Karpas-422 (cell line): ENCODE measurements around the gene ATP8A1. TPM values are rescaled to one million over a fixed set of nuclear protein-coding genes. Genes with fewer than 3 reads are reported as not detected.
A peak's percentile ranks its signal among the peaks of the same experiment; 100 is the strongest.

ENCODE experiments used
- DNase-seq: peaks from one replicate; pipeline ENCODE4 v3.0.0-alpha.2; 2015
- H2AFZ ChIP-seq: fragments of 200-600 bp; sonication (generic); 2 replicates; pipeline ENCODE4 v1.6.1; 2014; ENCODE audit warnings: antibody characterized with exemption, low read length, mixed read lengths
- H3K27ac ChIP-seq: fragments of 200-600 bp; sonication (generic); 2 replicates; pipeline ENCODE4 v1.5.1; 2014; ENCODE audit warnings: mild to moderate bottlenecking, low read length, moderate library complexity
- H3K27me3 ChIP-seq: fragments of 200-600 bp; sonication (generic); 2 replicates; pipeline ENCODE4 v1.6.1; 2014; ENCODE audit warnings: low read length, mixed read lengths
- H3K36me3 ChIP-seq: fragments of 200-600 bp; sonication (generic); 2 replicates; pipeline ENCODE4 v1.6.1; 2014; ENCODE audit warnings: low read length, mixed read lengths; ENCODE audit not compliant: insufficient read depth
- H3K4me1 ChIP-seq: fragments of 200-600 bp; sonication (generic); 2 replicates; pipeline ENCODE4 v1.6.1; 2014; ENCODE audit warnings: mild to moderate bottlenecking, low read length, mixed read lengths
- H3K4me2 ChIP-seq: fragments of 200-600 bp; sonication (generic); 2 replicates; pipeline ENCODE4 v1.6.1; 2014; ENCODE audit warnings: low read length, low read depth, mild to moderate bottlenecking; ENCODE audit not compliant: poor library complexity, severe bottlenecking
- H3K4me3 ChIP-seq: fragments of 200-600 bp; sonication (generic); 2 replicates; pipeline ENCODE4 v1.5.1; 2014; ENCODE audit warnings: mild to moderate bottlenecking, antibody characterized with exemption, low read length, mixed read lengths
- H3K79me2 ChIP-seq: fragments of 200-600 bp; sonication (generic); 2 replicates; pipeline ENCODE4 v1.6.1; 2014; ENCODE audit warnings: mild to moderate bottlenecking, low read length, mixed read lengths
- H3K9ac ChIP-seq: fragments of 200-600 bp; sonication (generic); 2 replicates; pipeline ENCODE4 v1.6.0; 2014; ENCODE audit warnings: low read length
- H3K9me2 ChIP-seq: fragments of 200-600 bp; sonication (generic), shearing (Covaris generic); replicated peaks from 2 replicates; pipeline ENCODE4 v1.6.0; 2014; ENCODE audit warnings: mild to moderate bottlenecking, low read length, moderate library complexity; ENCODE audit not compliant: insufficient read depth
- H3K9me3 ChIP-seq: fragments of 300-700, 200-600 bp; sonication (generic); 2 replicates; pipeline ENCODE4 v1.6.1; 2014; ENCODE audit warnings: low read length, mixed read lengths
- H4K20me1 ChIP-seq: fragments of 200-600 bp; sonication (generic); 2 replicates; pipeline ENCODE4 v1.6.1; 2014; ENCODE audit warnings: mild to moderate bottlenecking, antibody characterized with exemption, low read length, low read depth; ENCODE audit not compliant: insufficient read depth
- total RNA-seq: library from RNA; depleted of rRNA; stranded (reverse); fragments of >200 nt; shearing (Covaris generic); gene quantifications from 2 replicates; pipeline ENCODE4 v1.2.3, GENCODE V29; 2014; ENCODE audit warnings: low replicate concordance

ATP8A1 gene
- total RNA-seq, 1 experiment from 2014 or later, result 67.2 TPM

DNA sequence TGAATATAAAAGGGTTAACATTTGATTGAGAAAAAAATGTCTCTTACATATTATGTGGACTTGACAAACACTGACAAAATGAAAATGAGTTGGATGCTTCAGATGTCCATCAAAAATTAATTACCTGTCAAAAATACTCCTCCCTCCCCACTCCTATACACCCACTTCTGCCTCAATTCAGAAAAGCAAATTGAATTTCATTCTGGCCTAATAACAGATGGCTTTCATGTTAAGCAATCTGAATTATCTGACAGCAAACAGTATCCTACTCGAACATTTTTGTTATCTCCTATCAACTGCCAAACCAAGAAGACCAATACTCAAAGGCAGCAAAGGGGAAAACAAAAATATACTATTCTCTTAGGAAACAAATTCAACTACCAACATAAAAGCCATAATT is 44.0 kb downstream of the ATP8A1 start:
- H3K36me3 ChIP-seq, result peaks cover 12% of the 10 kb centered on the region; the same call in 1 of the 2 replicates
- DNase-seq, result no peak
- H2AFZ ChIP-seq, result no peak overlapping the region

DNA sequence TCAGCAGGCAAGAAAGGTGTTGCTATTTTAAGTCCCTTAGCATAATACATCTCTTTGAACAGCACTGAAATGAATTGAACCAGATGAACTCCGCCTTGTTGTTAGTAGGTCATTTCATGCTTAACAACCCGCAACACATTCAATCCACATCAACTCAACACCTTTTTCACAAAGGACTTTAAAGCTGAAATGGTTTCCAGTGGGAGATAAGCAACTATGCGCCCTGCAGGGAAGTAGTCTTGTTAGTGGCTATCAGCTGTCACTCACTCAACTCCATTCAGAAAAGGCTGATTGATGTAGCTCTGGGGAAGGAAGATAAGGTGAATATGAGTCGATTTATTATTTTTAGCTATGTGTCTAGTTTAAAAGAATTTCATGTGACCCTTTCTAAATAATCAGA is 46.0 kb downstream of the ATP8A1 start:
- no peak for DNase-seq
- no peak overlapping the region for H3K9ac ChIP-seq
- H3K27ac ChIP-seq, result no peak overlapping the region
- peaks cover 15% of the 10 kb centered on the region; the same call in 1 of the 2 replicates for H3K36me3 ChIP-seq
- H3K9me3 ChIP-seq, result no peaks in the 10 kb centered on the region
- peaks cover 12% of the 10 kb centered on the region for H3K4me1 ChIP-seq
- H3K79me2 ChIP-seq, result peaks cover 30% of the 10 kb centered on the region
- no peaks in the 10 kb centered on the region for H3K27me3 ChIP-seq
- no peak overlapping the region for H2AFZ ChIP-seq
- H3K4me2 ChIP-seq, result no peak overlapping the region
- no peaks in the 10 kb centered on the region for H3K9me2 ChIP-seq
- no peak overlapping the region for H3K4me3 ChIP-seq
- H4K20me1 ChIP-seq, result no peaks in the 10 kb centered on the region

More for the DNA sequence above, 44.0 kb downstream of the ATP8A1 start:
- H3K79me2 ChIP-seq, result peaks cover 24% of the 10 kb centered on the region
- no peak overlapping the region for H3K4me2 ChIP-seq
- no peaks in the 10 kb centered on the region for H3K9me3 ChIP-seq
- H3K9ac ChIP-seq, result no peak overlapping the region
- no peak overlapping the region for H3K27ac ChIP-seq
- no peaks in the 10 kb centered on the region for H4K20me1 ChIP-seq
- no peak overlapping the region for H3K4me3 ChIP-seq
- H3K4me1 ChIP-seq, result peaks cover 12% of the 10 kb centered on the region
- no peaks in the 10 kb centered on the region for H3K27me3 ChIP-seq
- no peaks in the 10 kb centered on the region for H3K9me2 ChIP-seq

DNA sequence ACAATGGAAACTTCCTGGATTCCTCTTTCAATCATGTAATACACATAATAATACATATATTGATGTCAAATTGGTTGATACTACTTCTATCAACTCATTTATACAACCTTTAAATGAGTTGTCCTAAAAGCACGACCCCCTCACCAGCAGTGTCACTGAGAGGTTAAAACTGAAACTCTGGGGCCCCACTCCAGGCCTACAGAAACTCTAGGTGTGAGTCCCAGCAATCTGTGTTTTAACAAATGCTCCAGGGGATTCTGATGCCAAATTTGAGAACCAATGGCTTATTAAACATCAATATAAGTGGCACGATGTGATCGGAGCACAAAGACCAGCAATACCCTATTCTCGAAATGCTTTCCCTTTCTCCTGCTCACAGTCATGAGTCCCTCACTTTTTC is 47.9 kb downstream of the ATP8A1 start:
- no peaks in the 10 kb centered on the region for H3K27me3 ChIP-seq
- H3K79me2 ChIP-seq, result peaks cover 31% of the 10 kb centered on the region
- DNase-seq, result no peak
- peaks cover 12% of the 10 kb centered on the region for H3K4me1 ChIP-seq
- 0 out of 2 replicates have a peak, but pooled peaks cover 10% of the 10 kb centered on the region for H3K36me3 ChIP-seq
- H3K9me3 ChIP-seq, result no peaks in the 10 kb centered on the region
- H4K20me1 ChIP-seq, result no peaks in the 10 kb centered on the region
- H3K4me3 ChIP-seq, result no peak overlapping the region
- H3K9ac ChIP-seq, result no peak overlapping the region
- H3K9me2 ChIP-seq, result no peaks in the 10 kb centered on the region
- no peak overlapping the region for H3K4me2 ChIP-seq
- H3K27ac ChIP-seq, result no peak overlapping the region
- no peak overlapping the region for H2AFZ ChIP-seq

DNA sequence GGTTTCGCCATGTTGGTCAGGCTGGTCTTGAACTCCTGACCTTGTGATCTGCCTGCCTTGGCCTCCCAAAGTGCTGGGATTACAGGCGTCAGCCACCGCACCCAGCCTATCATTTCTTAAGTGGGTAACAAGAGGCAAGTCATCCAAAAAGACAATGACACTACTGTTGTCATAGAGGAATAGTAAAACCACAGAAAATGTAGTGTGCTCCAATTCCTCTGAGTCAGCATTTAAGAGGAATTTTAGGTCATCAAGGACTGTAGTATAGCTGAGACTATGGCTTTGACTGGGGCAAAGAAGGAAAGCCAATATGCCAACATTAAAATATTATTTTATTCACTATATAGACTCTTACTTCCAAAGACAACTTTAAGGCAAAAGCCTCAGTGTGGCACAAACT is 48.4 kb downstream of the ATP8A1 start:
- Histone ChIP-seq H3K9ac (no peak overlapping the region), H3K9me2 (no peaks in the 10 kb centered on the region), H3K79me2 (peaks cover 34% of the 10 kb centered on the region), H3K9me3 (no peaks in the 10 kb centered on the region), H3K4me1 (peaks cover 12% of the 10 kb centered on the region), H3K36me3 (0 out of 2 replicates have a peak, but pooled peaks cover 10% of the 10 kb centered on the region), H3K4me2 (no peak overlapping the region), H2AFZ (no peak overlapping the region), H3K27ac (no peak overlapping the region), H3K27me3 (no peaks in the 10 kb centered on the region), H3K4me3 (no peak overlapping the region), H4K20me1 (no peaks in the 10 kb centered on the region)
- DNase-seq, result no peak

DNA sequence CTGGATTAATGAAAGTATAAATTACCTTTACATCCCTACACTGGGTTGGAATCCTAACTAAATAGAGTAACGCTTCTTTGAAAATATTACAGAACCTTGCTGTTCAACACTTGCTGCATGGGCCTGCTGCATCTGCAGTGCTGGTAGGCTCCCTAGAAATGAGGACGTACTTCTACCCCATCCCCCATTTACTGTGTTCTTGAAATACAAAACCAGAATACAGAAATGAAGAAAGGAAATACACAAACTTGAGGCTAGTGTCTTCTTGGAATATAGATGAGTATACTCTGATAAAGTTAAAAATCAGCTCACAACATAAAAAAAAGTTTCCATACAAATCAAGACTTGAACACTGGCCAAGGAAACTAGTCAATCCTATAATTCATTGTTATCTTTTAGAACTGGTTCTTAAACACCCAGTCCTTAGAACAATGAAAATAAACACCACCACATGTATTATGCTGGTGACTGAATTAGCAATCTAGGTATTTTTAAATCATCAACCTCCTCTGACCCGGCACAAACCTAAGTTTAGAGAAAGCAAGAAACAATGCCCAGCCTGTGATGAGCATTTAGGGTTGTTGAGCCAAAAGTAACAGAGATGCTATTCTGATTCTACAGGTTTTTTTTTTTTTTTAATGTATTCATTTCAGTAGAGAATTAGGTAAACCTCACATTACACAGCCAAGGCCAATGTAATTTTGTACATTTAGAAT is 49.7 kb downstream of the ATP8A1 start:
- Histone ChIP-seq H3K27ac (no peak overlapping the region), H3K79me2 (peaks cover 36% of the 10 kb centered on the region), H3K9me3 (no peaks in the 10 kb centered on the region), H2AFZ (no peak overlapping the region), H3K9me2 (no peaks in the 10 kb centered on the region), H4K20me1 (no peaks in the 10 kb centered on the region), H3K4me3 (no peak overlapping the region), H3K9ac (no peak overlapping the region), H3K4me1 (peaks cover 12% of the 10 kb centered on the region), H3K27me3 (no peaks in the 10 kb centered on the region), H3K4me2 (no peak overlapping the region), H3K36me3 (0 out of 2 replicates have a peak, but pooled peaks cover 10% of the 10 kb centered on the region)
- no peak for DNase-seq

DNA sequence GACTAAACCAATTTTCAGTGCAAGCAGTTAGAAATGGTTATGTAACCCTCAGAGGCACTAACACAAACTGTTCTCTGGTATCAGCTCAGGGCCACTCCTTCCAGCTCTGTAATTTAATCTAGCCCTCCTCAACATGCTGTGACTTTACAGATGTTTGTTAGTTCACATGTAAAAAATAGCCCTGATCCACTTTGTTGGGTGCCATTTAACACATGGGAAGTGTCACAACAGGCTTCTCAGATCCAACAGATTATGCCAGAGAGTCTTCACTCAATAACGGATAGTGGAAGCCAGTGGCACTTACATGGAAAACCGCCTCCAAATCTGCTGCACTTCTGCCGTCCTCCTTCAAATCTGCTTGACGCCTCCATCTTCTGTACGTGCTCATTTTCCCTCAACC is 51.6 kb downstream of the ATP8A1 start:
- Histone ChIP-seq H3K9me3 (no peaks in the 10 kb centered on the region), H3K27me3 (no peaks in the 10 kb centered on the region), H3K79me2 (peaks cover 36% of the 10 kb centered on the region), H3K4me3 (no peak overlapping the region), H3K4me1 (peaks cover 10% of the 10 kb centered on the region), H3K27ac (no peak overlapping the region), H3K36me3 (0 out of 2 replicates have a peak, but pooled peaks cover 3% of the 10 kb centered on the region), H4K20me1 (no peaks in the 10 kb centered on the region), H3K9me2 (no peaks in the 10 kb centered on the region), H3K9ac (no peak overlapping the region), H2AFZ (no peak overlapping the region), H3K4me2 (no peak overlapping the region)
- no peak for DNase-seq

DNA sequence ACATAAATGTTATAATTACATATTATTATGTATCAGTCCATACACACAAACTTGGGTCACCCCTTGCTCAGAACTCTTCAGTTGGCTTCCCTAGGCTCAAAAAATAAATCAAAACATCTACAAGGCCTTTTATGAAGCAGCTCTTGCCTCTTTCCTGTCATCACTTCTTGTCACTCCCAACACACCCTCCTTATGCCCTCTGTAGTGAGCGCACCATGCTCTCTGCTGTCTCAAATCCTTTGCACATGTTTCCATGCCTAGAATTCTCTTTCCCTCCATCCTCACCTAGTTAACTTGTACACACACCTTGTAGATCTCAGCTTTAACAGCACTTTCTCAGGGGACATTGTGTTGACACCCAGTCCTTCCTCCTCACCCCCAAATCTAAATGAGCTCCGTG is 53.0 kb downstream of the ATP8A1 start:
- Histone ChIP-seq H3K36me3 (0 out of 2 replicates have a peak, but pooled peaks cover 3% of the 10 kb centered on the region), H2AFZ (no peak overlapping the region), H3K4me2 (no peak overlapping the region), H3K27me3 (no peaks in the 10 kb centered on the region), H3K4me1 (peaks cover 24% of the 10 kb centered on the region), H3K4me3 (no peak overlapping the region), H3K79me2 (peaks cover 32% of the 10 kb centered on the region), H4K20me1 (no peaks in the 10 kb centered on the region), H3K9me2 (no peaks in the 10 kb centered on the region), H3K27ac (no peak overlapping the region), H3K9ac (no peak overlapping the region), H3K9me3 (no peaks in the 10 kb centered on the region)
- no peak for DNase-seq

DNA sequence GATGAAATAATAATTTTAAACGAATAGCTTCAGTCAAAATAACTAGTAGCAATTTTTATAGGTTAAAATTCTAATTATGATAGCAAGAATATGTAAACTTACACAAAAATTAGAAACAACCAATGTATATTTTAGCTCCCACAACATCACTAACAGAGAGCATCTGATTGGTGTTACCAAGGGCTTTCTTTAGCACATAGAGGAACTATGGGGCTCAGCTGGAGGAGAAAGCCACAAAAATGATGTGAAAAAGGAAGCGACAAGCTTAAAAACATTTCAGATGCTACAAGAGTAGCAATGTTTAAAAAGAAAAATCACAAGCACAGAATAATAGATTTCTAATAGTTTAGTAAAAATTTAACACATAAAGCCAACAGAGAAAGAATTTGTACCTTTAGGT is 56.3 kb downstream of the ATP8A1 start:
- Histone ChIP-seq H3K27me3 (no peaks in the 10 kb centered on the region), H3K4me3 (no peak overlapping the region), H3K9me2 (no peaks in the 10 kb centered on the region), H2AFZ (no peak overlapping the region), H4K20me1 (peaks cover 2% of the 10 kb centered on the region; the same call in 1 of the 2 replicates), H3K79me2 (peaks cover 24% of the 10 kb centered on the region; the same call in 1 of the 2 replicates), H3K4me2 (peak overlapping the region; percentile 50), H3K27ac (peak overlapping the region; percentile 85), H3K36me3 (0 out of 2 replicates have a peak, but pooled peaks cover under 1% of the 10 kb centered on the region), H3K4me1 (peaks cover 56% of the 10 kb centered on the region), H3K9ac (no peak overlapping the region), H3K9me3 (no peaks in the 10 kb centered on the region)
- DNase-seq, result peak; percentile 69
